HG03432 (cell line): ENCODE results near the gene FXYD5.
"Not testable (repeated sequence)": the region's sequence is repeated elsewhere in the genome, so short reads cannot be mapped to it uniquely, and the experiment has no call there.

Source experiments
- ATAC-seq: cut with Tn5 transposase; IDR thresholded peaks from one replicate; pipeline ENCODE4 v1.9.1; 2021; ENCODE audit warnings: mild to moderate bottlenecking, moderate library complexity; ENCODE audit not compliant: unreplicated experiment

The FXYD5 gene

GRCh38 chr19:35176181-35176570, 21.6 kb downstream of the FXYD5 start:
- no peak for ATAC-seq

- no peak for ATAC-seq
Observed at GRCh38 chr19:35177377-35178274, 23.1 kb downstream of the FXYD5 start.

- ATAC-seq, result no peak
Observed at GRCh38 chr19:35178701-35179100, 24.2 kb downstream of the FXYD5 start.

GRCh38 chr19:35179830-35180229, 25.3 kb downstream of the FXYD5 start:
- ATAC-seq, result no peak

- no peak for ATAC-seq
Observed at GRCh38 chr19:35181387-35181786, 26.9 kb downstream of the FXYD5 start.

GRCh38 chr19:35184267-35184666, 29.7 kb downstream of the FXYD5 start:
- ATAC-seq, result no peak

GRCh38 chr19:35184884-35185283, 30.3 kb downstream of the FXYD5 start:
- ATAC-seq, result no peak

GRCh38 chr19:35194012-35194984, 39.8 kb downstream of the FXYD5 start:
- no peak for ATAC-seq

- ATAC-seq, result no peak
Observed at GRCh38 chr19:35195830-35196229, 41.3 kb downstream of the FXYD5 start.

GRCh38 chr19:35196861-35197260, 42.3 kb downstream of the FXYD5 start:
- ATAC-seq, result not testable (repeated sequence)

GRCh38 chr19:35199481-35199880, 44.9 kb downstream of the FXYD5 start:
- ATAC-seq, result no peak

- ATAC-seq, result no peak
Observed at GRCh38 chr19:35202722-35203688, 48.5 kb downstream of the FXYD5 start.

GRCh38 chr19:35204799-35205732, 50.5 kb downstream of the FXYD5 start:
- peak; percentile 76 for ATAC-seq

- ATAC-seq, result peak; percentile 16
Observed at GRCh38 chr19:35205733-35206323, 51.3 kb downstream of the FXYD5 start.

- ATAC-seq, result no peak
Observed at GRCh38 chr19:35206379-35206778, 51.8 kb downstream of the FXYD5 start.

- no peak for ATAC-seq
Observed at GRCh38 chr19:35206855-35207254, 52.3 kb downstream of the FXYD5 start.

GRCh38 chr19:35207391-35207871, 52.9 kb downstream of the FXYD5 start:
- no peak for ATAC-seq

GRCh38 chr19:35208121-35208520, 53.6 kb downstream of the FXYD5 start:
- ATAC-seq, result no peak

- ATAC-seq, result no peak
Observed at GRCh38 chr19:35209646-35210045, 55.1 kb downstream of the FXYD5 start.
